Measurements from ENCODE around the gene CNKSR1. TPM values are rescaled to one million over a fixed set of nuclear protein-coding genes. Genes with fewer than 3 reads are reported as not detected.

The CNKSR1 gene
- polyA plus RNA-seq, 1 donor (not counting 4 experiments of a cell fraction or from before 2014, with no cell fraction given): 10.6 TPM

DNA sequence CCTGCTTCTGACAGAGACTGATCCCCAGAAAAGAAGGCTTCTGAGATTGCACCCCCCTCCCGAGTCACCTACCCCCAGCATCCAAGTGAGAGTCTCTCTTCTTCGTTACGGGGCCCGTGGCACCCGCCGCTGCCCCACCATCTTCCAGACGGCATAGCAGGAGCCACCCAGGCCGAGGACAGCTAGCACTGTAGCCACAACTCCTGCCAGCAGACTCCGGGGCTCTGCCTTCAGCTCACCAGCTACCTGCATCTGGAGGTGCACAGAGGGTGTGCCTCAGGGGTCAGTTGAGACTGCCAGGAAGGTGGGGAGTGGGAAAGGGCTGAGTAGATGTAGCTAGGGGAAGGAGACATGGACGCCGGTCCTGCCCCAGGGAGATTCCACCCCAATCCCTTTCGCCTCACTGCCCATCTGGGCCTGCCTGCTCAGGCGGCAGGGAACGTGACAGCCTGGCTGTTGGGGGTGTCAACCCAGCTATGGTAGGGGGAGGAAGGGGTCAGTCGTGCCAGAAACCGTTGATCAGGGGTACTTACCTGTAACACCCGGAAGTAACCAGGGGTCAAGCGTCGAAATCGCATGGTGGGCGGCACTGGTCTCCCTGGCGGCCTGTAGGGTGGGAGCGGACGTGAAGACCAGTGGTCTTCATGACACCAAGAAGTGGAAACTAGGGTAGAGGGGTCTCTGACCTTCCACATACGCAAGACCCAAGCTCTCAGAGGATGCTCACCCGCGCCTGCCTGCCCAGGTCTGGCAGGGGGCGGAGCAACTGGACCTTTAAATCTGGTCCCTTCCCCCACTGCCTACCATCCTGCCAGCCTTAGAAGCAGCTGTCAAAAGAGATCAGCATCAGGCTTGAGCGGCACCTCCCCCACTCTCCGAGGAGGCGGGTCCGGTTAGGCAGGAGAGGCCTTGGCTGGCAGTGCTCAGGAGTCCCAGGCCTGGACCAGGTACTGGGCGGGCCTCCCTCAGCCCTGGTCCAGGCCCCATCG is 5.9 kb upstream of the CNKSR1 start, which contains the start of gene ZNF593OS:
Gene ZNF593OS (minus strand): TSS at position 749 of the 989 bp plus-strand sequence. CDS start 171 bp downstream, at position 578.
- DNase-seq (ENCODE audit: low read depth, low spot score) (no peak), FAIRE-seq (no peak)
- peak within 1 kb of the TSS; percentile 78 for H3K4me2 ChIP-seq (ENCODE audit: control insufficient read depth, extremely low read depth, insufficient read depth, low read depth, low read length)
- H3K27ac ChIP-seq (ENCODE audit: control insufficient read depth, insufficient read depth, low read length): peak within 1 kb of the TSS; percentile 60
- no peaks in the 10 kb centered on the region for H3K27me3 ChIP-seq (ENCODE audit: control insufficient read depth, extremely low read depth, insufficient read depth, low read length)
- H3K79me2 ChIP-seq (ENCODE audit: control insufficient read depth, insufficient read depth, low read length): peaks cover 17% of the 10 kb centered on the region
- no peaks in the 10 kb centered on the region for H4K20me1 ChIP-seq (ENCODE audit: control insufficient read depth, extremely low read depth, insufficient read depth, low read length)
- H3K4me1 ChIP-seq (ENCODE audit: control insufficient read depth, extremely low read depth, insufficient read depth, low read length): peaks cover 11% of the 10 kb centered on the region
- no peak within 1 kb of the TSS for H2AFZ ChIP-seq (ENCODE audit: control insufficient read depth, low read length)
- no peaks in the 10 kb centered on the region for H3K9me3 ChIP-seq (ENCODE audit: control insufficient read depth, low read depth, low read length)
- H3K9me1 ChIP-seq (ENCODE audit: control insufficient read depth, extremely low read depth, insufficient read depth, low read length): no peaks in the 10 kb centered on the region
- peaks cover 0 to 10% of the 10 kb centered on the region in 2 experiments for H3K36me3 ChIP-seq (ENCODE audit: control insufficient read depth in 2 of 2, extremely low read depth in 1 of 2, insufficient read depth in 2 of 2, low read length in 2 of 2)
- dilution Hi-C loops (cut with MboI; ENCODE audit: extremely low pct_ligation_motif_present, low sequenced_read_pairs): no loop called here
- peak within 1 kb of the TSS; percentile 64 to 94 (median 80) for H3K4me3 ChIP-seq (ENCODE audit: control insufficient read depth in 2 of 3, extremely low read depth in 1 of 3, insufficient read depth in 2 of 3, low read depth in 1 of 3, low read length in 3 of 3)
- no peak for TF ChIP-seq EZH2 (IDR thresholded peaks at IDR 0.05; ENCODE audit: low read length)
- TF ChIP-seq, protein P1, sequence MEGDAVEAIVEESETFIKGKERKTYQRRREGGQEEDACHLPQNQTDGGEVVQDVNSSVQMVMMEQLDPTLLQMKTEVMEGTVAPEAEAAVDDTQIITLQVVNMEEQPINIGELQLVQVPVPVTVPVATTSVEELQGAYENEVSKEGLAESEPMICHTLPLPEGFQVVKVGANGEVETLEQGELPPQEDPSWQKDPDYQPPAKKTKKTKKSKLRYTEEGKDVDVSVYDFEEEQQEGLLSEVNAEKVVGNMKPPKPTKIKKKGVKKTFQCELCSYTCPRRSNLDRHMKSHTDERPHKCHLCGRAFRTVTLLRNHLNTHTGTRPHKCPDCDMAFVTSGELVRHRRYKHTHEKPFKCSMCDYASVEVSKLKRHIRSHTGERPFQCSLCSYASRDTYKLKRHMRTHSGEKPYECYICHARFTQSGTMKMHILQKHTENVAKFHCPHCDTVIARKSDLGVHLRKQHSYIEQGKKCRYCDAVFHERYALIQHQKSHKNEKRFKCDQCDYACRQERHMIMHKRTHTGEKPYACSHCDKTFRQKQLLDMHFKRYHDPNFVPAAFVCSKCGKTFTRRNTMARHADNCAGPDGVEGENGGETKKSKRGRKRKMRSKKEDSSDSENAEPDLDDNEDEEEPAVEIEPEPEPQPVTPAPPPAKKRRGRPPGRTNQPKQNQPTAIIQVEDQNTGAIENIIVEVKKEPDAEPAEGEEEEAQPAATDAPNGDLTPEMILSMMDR (optimal IDR thresholded peaks at IDR 0.05 in 1 of 3, IDR thresholded peaks at IDR 0.05 in 1 of 3, conservative IDR thresholded peaks at IDR 0.05 in 1 of 3; ENCODE audit: extremely low read depth in 1 of 3, insufficient read depth in 2 of 3, low read length in 3 of 3): no peak
- peak within 1 kb of the TSS; percentile 89 for H3K9ac ChIP-seq (ENCODE audit: control insufficient read depth, extremely low read depth, insufficient read depth, low read length)

DNA sequence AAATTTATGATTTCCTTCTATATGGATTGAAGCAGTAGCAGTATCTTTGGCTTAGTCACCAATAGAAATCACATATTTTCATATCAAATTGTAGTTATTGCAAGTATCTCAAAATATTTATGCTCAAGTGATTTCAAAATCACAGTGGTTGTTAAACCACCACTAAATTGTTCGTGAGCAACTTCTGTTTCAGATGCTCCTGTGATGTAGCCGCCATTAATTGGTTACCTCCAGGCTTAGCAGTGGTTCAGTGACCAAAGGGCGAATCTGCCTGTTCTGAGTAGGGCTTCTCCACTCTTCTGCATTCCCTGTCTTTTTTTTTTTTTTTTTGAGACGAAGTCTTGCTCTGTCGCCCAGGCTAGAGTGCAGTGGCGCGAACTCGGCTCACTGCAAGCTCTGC is 1.9 kb upstream of the CNKSR1 start:
- TF ChIP-seq, protein P1 (optimal IDR thresholded peaks at IDR 0.05 in 1 of 3, IDR thresholded peaks at IDR 0.05 in 1 of 3, conservative IDR thresholded peaks at IDR 0.05 in 1 of 3; ENCODE audit: extremely low read depth in 1 of 3, insufficient read depth in 2 of 3, low read length in 3 of 3): no peak
- DNase-seq (ENCODE audit: low read depth, low spot score): no peak

More for the DNA sequence above, 1.9 kb upstream of the CNKSR1 start:
- Histone ChIP-seq H3K36me3 (ENCODE audit: control insufficient read depth in 2 of 2, extremely low read depth in 1 of 2, insufficient read depth in 2 of 2, low read length in 2 of 2) (peaks cover 4 to 11% of the 10 kb centered on the region in 2 experiments), H3K9me3 (ENCODE audit: control insufficient read depth, low read depth, low read length) (no peaks in the 10 kb centered on the region), H3K4me3 (ENCODE audit: control insufficient read depth in 2 of 3, extremely low read depth in 1 of 3, insufficient read depth in 2 of 3, low read depth in 1 of 3, low read length in 3 of 3) (no peak overlapping the region), H3K9ac (ENCODE audit: control insufficient read depth, extremely low read depth, insufficient read depth, low read length) (no peak overlapping the region), H3K4me1 (ENCODE audit: control insufficient read depth, extremely low read depth, insufficient read depth, low read length) (peaks cover 24% of the 10 kb centered on the region), H2AFZ (ENCODE audit: control insufficient read depth, low read length) (no peak overlapping the region), H4K20me1 (ENCODE audit: control insufficient read depth, extremely low read depth, insufficient read depth, low read length) (no peaks in the 10 kb centered on the region), H3K4me2 (ENCODE audit: control insufficient read depth, extremely low read depth, insufficient read depth, low read depth, low read length) (no peak overlapping the region), H3K27me3 (ENCODE audit: control insufficient read depth, extremely low read depth, insufficient read depth, low read length) (no peaks in the 10 kb centered on the region), H3K27ac (ENCODE audit: control insufficient read depth, insufficient read depth, low read length) (no peak overlapping the region), H3K9me1 (ENCODE audit: control insufficient read depth, extremely low read depth, insufficient read depth, low read length) (no peaks in the 10 kb centered on the region), H3K79me2 (ENCODE audit: control insufficient read depth, insufficient read depth, low read length) (peaks cover 21% of the 10 kb centered on the region)
- FAIRE-seq: no peak
- dilution Hi-C loops (cut with MboI; ENCODE audit: extremely low pct_ligation_motif_present, low sequenced_read_pairs): no loop called here

Measured in keratinocyte (primary cell).